ENCODE results near the gene FGD6.

DNA sequence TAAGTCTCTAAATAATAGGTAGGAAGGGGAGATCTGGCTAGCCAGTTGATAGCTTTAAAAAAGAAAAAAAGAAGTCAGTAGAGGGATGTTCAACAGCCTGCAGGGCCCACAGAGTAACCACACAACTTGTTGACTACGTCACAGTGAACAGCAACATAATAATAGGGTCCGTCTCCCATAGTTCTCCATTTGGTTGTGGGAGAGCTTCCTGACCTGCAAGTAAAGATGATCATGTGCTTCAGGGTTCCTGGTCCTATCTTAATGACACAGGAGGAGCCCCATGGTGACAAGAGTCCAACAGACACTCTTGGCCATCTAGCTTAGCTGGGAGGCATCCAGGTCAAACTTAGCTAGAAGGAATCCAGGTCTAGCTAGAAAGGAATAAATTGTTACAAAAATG, 36.2 kb downstream of the FGD6 start:
- TF ChIP-seq, protein P1, sequence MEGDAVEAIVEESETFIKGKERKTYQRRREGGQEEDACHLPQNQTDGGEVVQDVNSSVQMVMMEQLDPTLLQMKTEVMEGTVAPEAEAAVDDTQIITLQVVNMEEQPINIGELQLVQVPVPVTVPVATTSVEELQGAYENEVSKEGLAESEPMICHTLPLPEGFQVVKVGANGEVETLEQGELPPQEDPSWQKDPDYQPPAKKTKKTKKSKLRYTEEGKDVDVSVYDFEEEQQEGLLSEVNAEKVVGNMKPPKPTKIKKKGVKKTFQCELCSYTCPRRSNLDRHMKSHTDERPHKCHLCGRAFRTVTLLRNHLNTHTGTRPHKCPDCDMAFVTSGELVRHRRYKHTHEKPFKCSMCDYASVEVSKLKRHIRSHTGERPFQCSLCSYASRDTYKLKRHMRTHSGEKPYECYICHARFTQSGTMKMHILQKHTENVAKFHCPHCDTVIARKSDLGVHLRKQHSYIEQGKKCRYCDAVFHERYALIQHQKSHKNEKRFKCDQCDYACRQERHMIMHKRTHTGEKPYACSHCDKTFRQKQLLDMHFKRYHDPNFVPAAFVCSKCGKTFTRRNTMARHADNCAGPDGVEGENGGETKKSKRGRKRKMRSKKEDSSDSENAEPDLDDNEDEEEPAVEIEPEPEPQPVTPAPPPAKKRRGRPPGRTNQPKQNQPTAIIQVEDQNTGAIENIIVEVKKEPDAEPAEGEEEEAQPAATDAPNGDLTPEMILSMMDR (conservative IDR thresholded peaks at IDR 0.05; ENCODE audit: low read length) = no peak
- no peak for TF ChIP-seq EZH2phosphoT487 (IDR thresholded peaks at IDR 0.05; ENCODE audit: borderline replicate concordance, low read depth, low read length)
